ENCODE measurements around the gene GAMT. TPM values are rescaled to one million over a fixed set of nuclear protein-coding genes. Genes with fewer than 3 reads are reported as not detected.

The GAMT gene
- total RNA-seq, 1 donor from 2014 or later, result 30.9 TPM

Other genes with a start within 250 kb of the GAMT start
- 63.2 and 67.2 TPM in 2 replicates for gene SBNO2, start 227.3 kb downstream of the GAMT start, total RNA-seq
- gene STK11, start 195.8 kb downstream of the GAMT start, total RNA-seq, result 61.2 and 61.8 TPM in 2 replicates
- 0.16 and 0.32 TPM in 2 replicates for gene CBARP, start 163.5 kb downstream of the GAMT start, total RNA-seq
- gene ATP5F1D, start 159.8 kb downstream of the GAMT start, total RNA-seq, result 181 and 213 TPM in 2 replicates
- gene MIDN, start 153.0 kb downstream of the GAMT start, total RNA-seq, result 64.2 and 66.0 TPM in 2 replicates
- 195 and 200 TPM in 2 replicates for gene CIRBP, start 132.2 kb downstream of the GAMT start, total RNA-seq
- 57.5 and 57.8 TPM in 2 replicates for gene FAM174C, start 126.0 kb downstream of the GAMT start, total RNA-seq
- not detected in 2 replicates for gene EFNA2, start 115.7 kb downstream of the GAMT start, total RNA-seq
- 92.2 and 97.5 TPM in 2 replicates for gene NDUFS7, start 17.6 kb downstream of the GAMT start, total RNA-seq
- 239 and 250 TPM in 2 replicates for gene DAZAP1, start 6.0 kb upstream of the GAMT start, total RNA-seq
- gene RPS15, start 36.9 kb upstream of the GAMT start, total RNA-seq, result 1,282 and 1,301 TPM in 2 replicates
- 0.05 TPM in 2 replicates for gene APC2, start 48.6 kb upstream of the GAMT start, total RNA-seq
- gene C19orf25, start 77.7 kb upstream of the GAMT start, total RNA-seq, result 42.3 and 43.3 TPM in 2 replicates
- gene PCSK4, start 88.8 kb upstream of the GAMT start, total RNA-seq, result 1.3 and 2.2 TPM in 2 replicates
- gene REEP6, start 89.6 kb upstream of the GAMT start, total RNA-seq, result 1.3 and 1.7 TPM in 2 replicates
- 5.0 and 5.4 TPM in 2 replicates for gene ADAMTSL5, start 111.5 kb upstream of the GAMT start, total RNA-seq
- 0.07 TPM in 1 of 2 replicates, not detected in the other for gene PLK5, start 122.5 kb upstream of the GAMT start, total RNA-seq
- 12.0 and 12.1 TPM in 2 replicates for gene MEX3D, start 166.8 kb upstream of the GAMT start, total RNA-seq
- 107 and 110 TPM in 2 replicates for gene MBD3, start 191.3 kb upstream of the GAMT start, total RNA-seq
- 159 and 161 TPM in 2 replicates for gene UQCR11, start 203.9 kb upstream of the GAMT start, total RNA-seq